HEK293 (cell line): ENCODE measurements around the gene TBC1D12.
"Not testable (repeated sequence)": the region's sequence is repeated elsewhere in the genome, so short reads cannot be mapped to it uniquely, and the experiment has no call there.

Source experiments
- CTCF ChIA-PET: fragments of 350-600 bp; formaldehyde crosslinking; extraction: SDS; loops from one replicate; lab custom pipeline; 2021; ENCODE audit warnings: antibody characterized with exemption; lab: Yijun Ruan, JAX
- POLR2A ChIA-PET: fragments of 300-600 bp; formaldehyde crosslinking; extraction: SDS; loops from one replicate; lab custom pipeline; 2020; ENCODE audit warnings: antibody characterized with exemption, inconsistent platforms; lab: Yijun Ruan, JAX
- H3K27ac ChIP-seq: fragments of 200-500 bp; sonication (Bioruptor generic); 2 replicates; pipeline ENCODE4 v1.5.1; 2014; ENCODE audit warnings: low read depth, low read length, control low read depth, inconsistent platforms; ENCODE audit errors: extremely low read depth
- H3K36me3 ChIP-seq, 2 experiments: fragments of 200-500 bp in 1 of 2; sonication (Bioruptor generic) in 1 of 2; 1 replicate in 1 of 2; 2 replicates in 1 of 2; pipeline ENCODE4 v1.5.1; 2014 to 2017; ENCODE audit warnings: inconsistent platforms in 2 of 2, low read length in 2 of 2; ENCODE audit not compliant: control insufficient read depth in 2 of 2, insufficient read depth in 1 of 2
- H3K4me1 ChIP-seq: fragments of 200-500 bp; sonication (Bioruptor generic); 2 replicates; pipeline ENCODE4 v1.5.1; 2014; ENCODE audit warnings: mild to moderate bottlenecking, low read length, inconsistent platforms; ENCODE audit not compliant: control insufficient read depth, insufficient read depth
- H3K4me3 ChIP-seq: 2 replicates; pipeline ENCODE4 v1.5.1; 2011; ENCODE audit warnings: low read depth, mild to moderate bottlenecking, control low read depth, low read length, moderate library complexity
- H3K9me3 ChIP-seq: fragments of 200-500 bp; sonication (Bioruptor generic); 2 replicates; pipeline ENCODE4 v1.5.1; 2014; ENCODE audit warnings: low read depth, low read length, inconsistent platforms; ENCODE audit not compliant: control insufficient read depth, insufficient read depth
- GLIS2 ChIP-seq: fragments of 450-650 bp; formaldehyde crosslinking; IDR thresholded peaks from 2 replicates; pipeline ENCODE4 v1.5.1; 2016; ENCODE audit warnings: missing biosample characterization, missing genetic modification characterization
- KLF10 ChIP-seq: fragments of 450-650 bp; IDR thresholded peaks from 2 replicates; pipeline ENCODE4 v1.5.1; 2018; ENCODE audit warnings: missing biosample characterization, mild to moderate bottlenecking, missing genetic modification characterization
- OSR2 ChIP-seq: fragments of 450-650 bp; formaldehyde crosslinking; IDR thresholded peaks from 2 replicates; pipeline ENCODE4 v1.5.1; 2016; ENCODE audit warnings: missing biosample characterization, missing genetic modification characterization
- PRDM1 ChIP-seq: fragments of 450-650 bp; formaldehyde crosslinking; IDR thresholded peaks from 2 replicates; pipeline ENCODE4; 2016; ENCODE audit warnings: missing biosample characterization, missing genetic modification characterization
- SCRT2 ChIP-seq: fragments of 450-650 bp; formaldehyde crosslinking; IDR thresholded peaks from 2 replicates; pipeline ENCODE4 v1.5.1; 2016; ENCODE audit warnings: missing biosample characterization, missing genetic modification characterization
- SP3 ChIP-seq: fragments of 450-650 bp; formaldehyde crosslinking; IDR thresholded peaks from 2 replicates; pipeline ENCODE4 v1.5.1; 2016; ENCODE audit warnings: missing biosample characterization, missing genetic modification characterization
- TCF7L2 ChIP-seq: IDR thresholded peaks from 2 replicates; pipeline ENCODE4 v1.6.1; 2011; ENCODE audit warnings: low read depth, mild to moderate bottlenecking, inconsistent platforms, low read length, moderate library complexity, borderline replicate concordance
- ZBTB49 ChIP-seq: fragments of 450-650 bp; formaldehyde crosslinking; IDR thresholded peaks from 2 replicates; pipeline ENCODE4 v1.5.1; 2016; ENCODE audit warnings: missing biosample characterization, missing genetic modification characterization, low read depth
- ZNF10 ChIP-seq: fragments of 450-650 bp; formaldehyde crosslinking; IDR thresholded peaks from 2 replicates; pipeline ENCODE4 v1.5.1; 2017; ENCODE audit warnings: missing biosample characterization, missing genetic modification characterization
- ZNF114 ChIP-seq: fragments of 450-650 bp; formaldehyde crosslinking; IDR thresholded peaks from 2 replicates; pipeline ENCODE4 v1.5.0; 2017; ENCODE audit warnings: missing biosample characterization, missing genetic modification characterization
- ZNF133 ChIP-seq: fragments of 450-650 bp; formaldehyde crosslinking; IDR thresholded peaks from 2 replicates; pipeline ENCODE4 v1.5.1; 2016; ENCODE audit warnings: missing biosample characterization, missing genetic modification characterization
- ZNF148 ChIP-seq: fragments of 450-650 bp; formaldehyde crosslinking; IDR thresholded peaks from 2 replicates; pipeline ENCODE4 v1.5.0; 2017; ENCODE audit warnings: missing biosample characterization, missing genetic modification characterization, borderline replicate concordance
- ZNF366 ChIP-seq: fragments of 450-650 bp; formaldehyde crosslinking; conservative IDR thresholded peaks from 2 replicates; pipeline ENCODE4 v1.5.1; 2016; ENCODE audit warnings: missing biosample characterization, missing genetic modification characterization
- ZNF558 ChIP-seq: fragments of 450-650 bp; formaldehyde crosslinking; IDR thresholded peaks from 2 replicates; pipeline ENCODE4 v1.5.1; 2016; ENCODE audit warnings: missing biosample characterization, missing genetic modification characterization
- ZNF596 ChIP-seq: fragments of 450-650 bp; IDR thresholded peaks from 2 replicates; pipeline ENCODE4 v1.5.0; 2018; ENCODE audit warnings: missing biosample characterization, mild to moderate bottlenecking, missing genetic modification characterization, moderate library complexity
- ZNF600 ChIP-seq: fragments of 450-650 bp; formaldehyde crosslinking; IDR thresholded peaks from 2 replicates; pipeline ENCODE4 v1.5.1; 2016; ENCODE audit warnings: missing biosample characterization, missing genetic modification characterization
- ZNF623 ChIP-seq: fragments of 450-650 bp; formaldehyde crosslinking; IDR thresholded peaks from 2 replicates; pipeline ENCODE4 v1.5.1; 2016; ENCODE audit warnings: missing biosample characterization, missing genetic modification characterization
- ZNF707 ChIP-seq: fragments of 450-650 bp; formaldehyde crosslinking; IDR thresholded peaks from 2 replicates; pipeline ENCODE4 v1.5.1; 2016; ENCODE audit warnings: missing biosample characterization, missing genetic modification characterization
- ZNF843 ChIP-seq: fragments of 450-650 bp; formaldehyde crosslinking; IDR thresholded peaks from 2 replicates; pipeline ENCODE4 v1.5.1; 2016; ENCODE audit warnings: missing biosample characterization, missing genetic modification characterization
- ZSCAN23 ChIP-seq: fragments of 450-650 bp; formaldehyde crosslinking; IDR thresholded peaks from 2 replicates; pipeline ENCODE4 v1.5.1; 2016; ENCODE audit warnings: missing biosample characterization, missing genetic modification characterization
- ZXDB ChIP-seq: fragments of 450-650 bp; formaldehyde crosslinking; IDR thresholded peaks from 2 replicates; pipeline ENCODE4 v1.5.1; 2016; ENCODE audit warnings: missing biosample characterization, missing genetic modification characterization
- TF ChIP-seq, protein P1 (sequence below): fragments of 450-650 bp; formaldehyde crosslinking; IDR thresholded peaks from 2 replicates; pipeline ENCODE4 v1.5.1; 2016; ENCODE audit warnings: missing biosample characterization, missing genetic modification characterization, low read depth

The TBC1D12 gene

GRCh38 chr10:94383530-94383929 lies 18.8 kb upstream of the TBC1D12 start:
- Histone ChIP-seq H3K36me3 (no peaks in the 10 kb centered on the region), H3K4me3 (no peak overlapping the region), H3K9me3 (no peaks in the 10 kb centered on the region), H3K27ac (no peak overlapping the region), H3K4me1 (no peaks in the 10 kb centered on the region)
- ChIA-PET CTCF (interaction anchor here (0.7 kb wide), 1 partner anchor 11 kb away, joined by 3 read pairs; no protein-coding TSS in a partner anchor), POLR2A (interaction anchor here (0.5 to 1.3 kb wide), 3 partner anchors 18 to 960 kb away, joined by 4 to 6 read pairs (median 5); partner anchors contain the start of gene TBC1D12)
- TF ChIP-seq ZNF843 (tag by site-specific recombination) (no peak), ZNF133 (tag by site-specific recombination) (no peak), SCRT2 (tag by site-specific recombination) (no peak), ZBTB49 (tag by site-specific recombination) (no peak), ZNF10 (no peak), ZXDB (tag by site-specific recombination) (no peak)

DNA sequence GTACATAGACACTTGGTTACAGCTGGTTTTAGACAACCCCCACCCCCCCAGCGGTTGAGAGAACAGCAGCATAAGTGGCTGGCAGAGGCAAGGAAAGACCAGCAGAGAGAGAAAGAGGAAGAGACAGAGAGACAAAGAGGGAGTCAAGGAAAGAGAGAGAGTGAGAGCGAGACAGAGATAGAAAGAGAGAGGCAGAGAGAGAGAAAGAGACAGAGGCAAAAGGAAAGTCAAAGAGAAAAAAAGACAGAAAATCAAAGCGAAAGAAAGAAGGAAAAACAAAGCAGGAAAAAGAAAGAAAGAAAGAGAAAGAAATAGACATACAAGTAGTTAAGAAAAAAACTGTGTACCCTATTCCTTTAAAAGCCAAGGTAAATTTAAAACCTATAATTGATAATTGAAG lies 16.6 kb upstream of the TBC1D12 start:
- POLR2A ChIA-PET, H3K4me1 ChIP-seq: not testable (repeated sequence)

DNA sequence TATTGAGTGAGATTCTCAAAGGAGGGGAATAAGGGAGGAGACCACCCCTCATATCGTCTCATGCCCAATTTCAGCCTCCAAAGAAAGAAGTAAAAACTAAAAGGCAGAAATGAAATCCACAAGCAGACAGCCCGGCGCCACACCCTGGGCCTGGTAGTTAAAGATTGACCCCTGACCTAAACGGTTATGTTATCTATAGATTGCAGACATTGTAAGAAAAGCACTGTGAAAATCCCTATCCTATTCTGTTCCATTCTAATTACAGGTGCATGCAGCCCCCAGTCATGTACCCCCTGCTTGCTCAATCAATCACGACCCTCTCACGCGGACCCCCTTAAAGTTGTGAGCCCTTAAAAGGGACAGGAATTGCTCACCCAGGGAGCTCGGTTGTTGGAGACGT lies 10.2 kb upstream of the TBC1D12 start:
- CTCF ChIA-PET: interaction anchor here (0.6 kb wide), 1 partner anchor 906 kb away, joined by 3 read pairs; no protein-coding TSS in a partner anchor

More for the DNA sequence above, 16.6 kb upstream of the TBC1D12 start:
- CTCF ChIA-PET, H3K27ac ChIP-seq, H3K4me3 ChIP-seq, H3K36me3 ChIP-seq, H3K9me3 ChIP-seq: not testable (repeated sequence)
- TF ChIP-seq ZNF366 (tag by site-specific recombination) (peak; percentile 37; the same call in 1 of the 2 replicates), ZNF596 (peak; percentile 84), PRDM1 (tag by site-specific recombination) (peak; percentile 62)
- TF ChIP-seq, all 188 proteins: peak for 3; not testable (repeated sequence) for 185

GRCh38 chr10:94397549-94398370 lies 4.6 kb upstream of the TBC1D12 start:
- no peak overlapping the region for H3K27ac ChIP-seq
- no peaks in the 10 kb centered on the region for H3K9me3 ChIP-seq
- H3K4me3 ChIP-seq: no peak overlapping the region
- CTCF ChIA-PET: interaction anchor here (0.7 to 1.7 kb wide), 2 partner anchors 46 to 406 kb away, joined by 3 to 7 read pairs; no protein-coding TSS in a partner anchor
- POLR2A ChIA-PET: interaction anchor here (1.2 kb wide), 1 partner anchor 40 kb away, joined by 4 read pairs; no protein-coding TSS in a partner anchor
- H3K36me3 ChIP-seq: no peaks in the 10 kb centered on the region
- peaks cover 2% of the 10 kb centered on the region; the same call in 1 of the 2 replicates for H3K4me1 ChIP-seq
- peak; percentile 64; the same call in 1 of the 2 replicates for TF ChIP-seq ZNF600 (tag by site-specific recombination)
- TF ChIP-seq TCF7L2: no peak
- TF ChIP-seq ZNF707 (tag by site-specific recombination): no peak
- TF ChIP-seq ZNF623 (tag by site-specific recombination): no peak
- no peak for TF ChIP-seq SP3 (tag by site-specific recombination)
- no peak for TF ChIP-seq ZNF148 (tag by site-specific recombination)
- 0 out of 2 replicates have a peak, but pooled peaks have one; percentile 5 for TF ChIP-seq ZSCAN23 (tag by site-specific recombination)
- no peak for TF ChIP-seq ZNF114 (tag by site-specific recombination)
- TF ChIP-seq GLIS2 (tag by site-specific recombination): no peak; the same call in 1 of the 2 replicates
- TF ChIP-seq OSR2 (tag by site-specific recombination): peak; percentile 86
- TF ChIP-seq KLF10 (tag by site-specific recombination): no peak
- no peak for TF ChIP-seq ZNF558
- TF ChIP-seq, protein P1, sequence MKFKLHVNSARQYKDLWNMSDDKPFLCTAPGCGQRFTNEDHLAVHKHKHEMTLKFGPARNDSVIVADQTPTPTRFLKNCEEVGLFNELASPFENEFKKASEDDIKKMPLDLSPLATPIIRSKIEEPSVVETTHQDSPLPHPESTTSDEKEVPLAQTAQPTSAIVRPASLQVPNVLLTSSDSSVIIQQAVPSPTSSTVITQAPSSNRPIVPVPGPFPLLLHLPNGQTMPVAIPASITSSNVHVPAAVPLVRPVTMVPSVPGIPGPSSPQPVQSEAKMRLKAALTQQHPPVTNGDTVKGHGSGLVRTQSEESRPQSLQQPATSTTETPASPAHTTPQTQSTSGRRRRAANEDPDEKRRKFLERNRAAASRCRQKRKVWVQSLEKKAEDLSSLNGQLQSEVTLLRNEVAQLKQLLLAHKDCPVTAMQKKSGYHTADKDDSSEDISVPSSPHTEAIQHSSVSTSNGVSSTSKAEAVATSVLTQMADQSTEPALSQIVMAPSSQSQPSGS: no peak

More for the DNA sequence above, 10.2 kb upstream of the TBC1D12 start:
- H3K36me3 ChIP-seq, H3K9me3 ChIP-seq, H3K27ac ChIP-seq, H3K4me1 ChIP-seq, H3K4me3 ChIP-seq, POLR2A ChIA-PET: not testable (repeated sequence)
